ENCODE results near the gene C1QTNF5.
A peak's percentile ranks its signal among the peaks of the same experiment; 100 is the strongest.

C1QTNF5 gene

DNA sequence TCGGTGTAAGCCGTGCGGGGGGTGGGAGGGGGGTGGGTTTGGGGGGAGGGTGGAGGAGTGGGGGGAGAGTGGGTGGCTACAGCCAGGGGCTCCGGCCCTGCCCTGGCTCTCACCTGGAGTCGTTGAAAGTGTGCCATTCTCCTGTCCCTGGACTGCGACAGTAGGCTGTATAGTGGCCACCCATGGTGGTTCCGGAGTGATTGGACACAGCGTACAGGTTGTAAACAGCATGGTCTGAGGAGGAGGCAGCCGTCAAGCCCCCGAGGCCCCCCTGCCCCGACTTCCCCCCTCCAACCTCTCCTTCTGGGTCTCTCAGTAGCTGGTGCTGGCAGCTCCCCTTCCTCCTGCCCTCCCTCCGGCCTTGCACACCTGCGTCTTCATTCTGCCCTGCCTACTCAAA is 16.4 kb upstream of the C1QTNF5 start:
- DNase-seq: no peak

DNA sequence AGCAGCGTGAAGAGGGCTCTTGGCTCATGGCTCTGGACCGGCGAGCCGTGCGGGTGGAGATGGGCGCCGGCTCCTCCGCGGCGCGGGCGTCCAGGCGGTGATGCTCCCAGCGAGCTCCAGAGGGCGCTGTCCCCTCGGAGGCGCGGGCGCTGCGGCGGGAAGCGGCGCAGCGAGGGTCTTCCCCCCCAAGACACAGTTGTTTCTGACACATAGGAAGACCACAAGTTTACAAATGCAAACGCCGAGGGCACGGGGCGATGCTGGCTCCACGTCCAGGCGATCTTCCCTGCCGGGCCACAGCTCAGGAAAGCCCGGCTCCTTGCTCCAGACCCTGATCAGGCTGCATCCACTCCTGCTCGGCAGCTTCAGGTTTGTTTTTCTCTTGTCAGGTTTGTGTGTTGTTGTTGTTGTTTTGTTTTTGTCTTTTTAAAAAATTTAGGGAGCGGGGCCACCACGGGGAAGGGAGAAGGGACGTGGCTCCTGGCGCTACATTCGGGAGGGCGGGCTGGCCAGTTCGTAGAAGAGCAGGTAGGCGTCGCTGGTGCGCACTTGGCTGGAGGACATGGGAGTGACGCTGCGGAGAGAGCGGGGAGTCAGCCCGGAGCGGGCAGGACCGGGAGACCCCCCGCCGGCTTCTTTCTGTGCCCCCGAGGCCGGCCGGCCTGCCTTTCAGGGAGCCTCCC is 15.8 kb upstream of the C1QTNF5 start:
- DNase-seq: no peak

DNA sequence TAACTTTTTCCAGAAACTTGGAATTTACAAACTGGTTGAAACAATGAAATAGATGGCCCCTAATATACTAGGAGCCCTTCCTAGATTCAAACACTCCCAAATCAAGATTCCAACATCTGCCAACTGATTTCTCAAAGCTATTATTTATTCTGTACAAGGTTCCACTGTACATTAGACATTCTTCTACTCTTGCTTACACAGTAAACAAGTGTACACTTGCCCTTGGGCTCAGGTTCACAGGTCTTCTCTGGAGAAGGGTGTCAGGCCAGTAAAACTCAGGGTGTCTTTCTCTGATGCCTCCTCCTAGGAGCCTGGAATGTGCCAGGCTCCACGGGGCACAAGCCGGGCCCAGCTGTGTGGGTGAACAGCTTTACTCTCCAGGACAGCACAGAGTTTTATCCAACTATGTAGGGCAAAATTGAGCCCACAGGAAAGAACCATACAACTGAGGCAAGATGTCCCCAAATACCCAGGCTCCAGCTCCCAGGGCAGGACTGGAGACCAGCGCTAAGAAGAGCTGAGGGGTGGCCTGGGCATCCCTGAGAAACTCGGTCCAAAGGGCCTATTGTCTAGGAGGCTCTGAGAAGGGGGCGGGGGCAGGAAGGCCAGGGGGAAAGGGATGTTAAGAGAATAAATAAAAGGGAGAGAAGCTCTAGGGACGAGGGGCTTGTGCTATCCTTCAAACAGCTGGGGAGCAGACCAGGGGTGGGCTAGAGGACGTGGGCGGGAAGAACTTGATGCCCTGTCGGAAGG is 14.6 kb upstream of the C1QTNF5 start:
- DNase-seq: no peak

DNA sequence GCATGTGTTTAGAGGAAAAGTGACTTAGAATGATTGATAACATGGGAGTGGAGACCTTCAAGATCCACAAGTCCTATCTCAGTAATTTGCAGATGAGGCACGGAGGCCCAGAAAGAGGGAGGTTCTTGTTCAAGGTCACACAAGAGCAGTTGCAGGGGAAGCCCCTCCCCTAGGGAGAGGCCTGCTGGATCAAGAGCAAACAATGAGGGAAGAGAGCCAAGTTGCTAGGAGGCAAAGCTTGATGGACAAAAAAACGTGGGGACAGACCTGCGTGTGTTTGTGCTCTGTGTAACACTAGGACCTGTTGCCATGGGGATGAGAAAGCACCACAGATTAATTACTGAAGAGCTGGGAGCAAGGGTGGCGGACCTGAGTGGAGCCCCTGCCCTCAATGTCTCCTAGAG is 12.2 kb upstream of the C1QTNF5 start:
- DNase-seq: no peak

DNA sequence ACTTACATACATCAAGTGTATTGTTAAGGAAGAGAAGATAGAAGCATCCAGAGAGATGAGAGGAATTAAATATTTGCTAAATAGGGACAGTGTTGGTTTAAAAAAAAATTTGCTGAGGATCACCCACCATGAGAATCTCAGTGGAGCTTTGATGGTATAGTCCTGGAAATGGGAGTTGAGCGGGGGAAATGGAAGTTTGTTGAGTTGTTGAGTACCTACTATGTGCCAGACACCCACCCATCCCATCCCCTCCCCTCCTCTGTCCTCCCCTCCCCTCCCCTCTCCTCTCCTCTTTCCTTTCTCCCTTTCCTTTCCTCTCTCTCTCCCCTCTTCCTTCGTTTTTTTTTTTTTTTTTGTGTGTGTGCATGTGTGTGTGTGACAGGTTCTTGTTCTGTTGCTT is 10.5 kb upstream of the C1QTNF5 start:
- DNase-seq: no peak

DNA sequence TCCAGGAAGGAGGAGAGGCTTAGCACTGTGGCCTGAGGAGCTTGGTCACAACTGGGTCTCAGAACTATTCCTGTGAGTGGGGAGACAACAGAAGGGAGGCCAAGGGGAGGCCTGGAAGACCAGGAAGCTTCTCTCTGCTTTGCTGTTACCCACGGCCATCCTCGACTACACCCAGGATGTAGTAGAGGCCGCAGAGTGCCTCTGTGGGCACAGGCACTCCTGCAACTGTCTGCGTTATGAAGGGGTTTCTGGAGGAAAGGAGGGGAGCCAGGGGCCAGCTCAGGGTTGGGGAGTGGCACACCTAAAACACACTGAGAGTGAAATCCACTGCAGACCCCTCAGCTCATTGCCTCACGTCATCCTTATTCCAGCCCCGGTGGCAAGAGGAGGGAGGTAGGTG is 9.6 kb upstream of the C1QTNF5 start:
- DNase-seq: no peak

DNA sequence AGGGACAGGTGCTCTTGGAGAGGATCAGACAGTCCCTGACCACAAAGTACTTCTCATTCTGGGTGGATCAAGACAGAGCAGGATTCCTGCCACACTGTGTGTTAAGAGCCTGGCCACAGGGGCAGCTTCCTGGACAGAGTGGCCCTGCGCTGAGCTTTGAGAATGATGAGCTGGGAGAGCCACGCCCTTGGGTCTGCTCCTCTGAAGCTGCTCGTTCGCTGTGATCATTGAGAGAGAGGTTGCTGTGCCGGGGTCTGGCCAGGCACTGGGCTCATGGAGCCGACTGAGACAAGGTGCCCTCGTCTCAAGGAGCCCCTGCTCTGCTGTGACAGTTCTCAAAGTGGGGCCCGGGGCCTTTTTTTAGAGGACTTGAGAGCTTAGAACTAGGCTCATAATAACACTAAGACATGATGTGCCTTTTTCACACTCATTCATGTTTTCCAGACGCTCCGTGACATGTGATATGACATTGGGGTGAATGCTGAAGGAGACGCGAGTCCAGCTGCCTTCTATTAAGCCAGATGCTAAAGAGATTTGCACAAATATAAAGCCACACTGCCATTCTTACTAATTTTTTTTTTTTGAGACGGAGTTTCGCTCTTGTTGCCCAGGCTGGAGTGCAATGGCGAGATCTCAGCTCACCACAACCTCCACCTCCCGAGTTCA is 7.4 kb upstream of the C1QTNF5 start:
- no peak for DNase-seq

DNA sequence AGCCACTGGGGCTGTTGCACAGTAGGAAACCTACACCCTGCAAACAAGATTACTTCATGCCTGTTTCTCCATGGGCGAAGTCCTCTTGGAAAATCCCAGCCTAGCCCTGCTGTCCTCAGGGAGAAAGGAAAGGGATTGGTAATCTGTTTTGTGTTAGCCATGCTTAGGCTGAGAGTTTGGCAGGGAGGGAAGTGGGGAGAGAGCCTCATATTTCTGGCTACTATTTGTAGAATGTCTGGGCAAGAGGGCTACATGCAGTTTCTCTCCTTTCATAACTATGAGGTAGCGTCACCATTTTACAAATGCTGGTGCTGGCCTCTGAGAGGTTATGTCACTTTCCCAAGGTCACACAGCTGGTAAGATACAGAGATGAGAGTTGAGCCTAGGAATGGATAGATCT is 6.6 kb upstream of the C1QTNF5 start:
- no peak for DNase-seq

DNA sequence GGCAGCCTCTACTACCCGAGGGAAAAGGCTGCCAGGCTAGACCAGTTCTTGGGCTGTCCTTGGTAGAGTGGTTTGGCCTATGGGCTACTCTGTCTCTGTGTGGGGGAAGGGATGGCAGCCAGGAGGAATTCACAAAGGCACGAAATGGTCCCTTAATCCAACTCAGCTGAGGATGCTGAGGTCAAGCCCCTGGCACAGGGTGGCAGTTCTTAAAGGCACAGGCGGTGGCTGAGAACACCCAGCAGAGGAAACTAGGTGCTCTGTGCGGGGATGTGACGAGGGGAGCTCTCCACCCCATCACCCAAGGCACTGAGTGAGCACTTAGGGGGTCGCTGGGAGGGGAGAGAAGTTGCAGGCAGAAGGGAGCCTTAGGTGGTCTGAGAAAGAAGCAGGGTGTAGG is 5.9 kb upstream of the C1QTNF5 start, which contains the start of gene MFRP:
Gene MFRP, minus strand, starts transcription at position 101 of the 400 bp plus-strand sequence. CDS start 192 bp downstream, outside the sequence.
- no peak for DNase-seq

DNA sequence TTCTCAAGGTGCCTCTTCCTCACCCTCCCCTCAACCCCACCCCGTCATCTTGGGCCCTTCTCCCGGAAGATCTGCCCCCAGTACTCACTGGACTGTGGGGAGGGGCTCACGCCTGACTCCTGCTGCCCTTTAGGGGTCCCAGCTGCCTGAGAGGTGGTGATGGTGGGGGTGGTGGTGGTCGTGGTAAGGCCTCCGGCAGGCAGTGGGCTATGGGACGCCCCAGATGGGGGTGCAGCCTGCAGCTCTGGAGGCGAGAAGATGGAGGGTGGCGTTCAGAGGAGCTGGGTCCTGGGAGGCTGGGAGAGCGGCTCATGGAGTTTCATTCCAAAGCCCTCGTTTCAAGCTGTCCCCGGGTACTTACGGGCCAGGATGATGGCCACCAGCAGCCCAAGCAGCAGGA is 5.0 kb upstream of the C1QTNF5 start:
- no peak for DNase-seq

DNA sequence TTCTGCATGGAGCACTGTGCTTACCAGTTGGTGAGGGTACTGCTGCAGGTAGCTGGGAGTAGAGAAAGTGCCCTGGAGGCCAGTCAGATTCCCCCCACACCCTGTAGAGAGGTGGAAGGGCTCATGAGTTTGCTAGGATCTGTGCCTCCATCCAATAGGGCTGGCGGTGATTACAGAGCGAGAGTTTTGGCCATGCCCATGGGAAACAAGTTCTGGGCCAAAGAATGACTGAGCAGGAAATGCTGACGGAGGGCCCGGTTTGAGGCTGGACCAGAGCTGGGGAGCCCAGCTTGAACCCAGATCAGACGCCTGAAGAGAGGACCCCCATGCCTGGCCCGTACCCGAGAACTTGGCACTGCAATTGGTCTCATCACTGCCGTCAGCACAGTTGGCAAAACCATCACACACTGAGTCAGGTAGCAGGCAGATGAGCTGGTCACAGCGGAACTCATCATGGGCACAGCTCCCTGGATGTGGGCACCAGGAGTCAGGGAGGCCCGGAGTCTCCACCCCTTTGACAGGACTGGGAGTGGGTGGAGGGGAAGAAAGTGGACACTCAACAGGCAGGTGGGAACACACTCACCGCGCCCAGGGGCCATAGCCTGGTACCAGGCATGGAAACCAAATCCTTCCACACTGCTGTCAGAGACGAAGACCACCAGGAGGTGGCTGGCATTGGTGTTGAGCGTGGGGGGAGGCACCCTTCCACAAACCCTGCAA is 3.8 kb upstream of the C1QTNF5 start:
- no peak for DNase-seq

DNA sequence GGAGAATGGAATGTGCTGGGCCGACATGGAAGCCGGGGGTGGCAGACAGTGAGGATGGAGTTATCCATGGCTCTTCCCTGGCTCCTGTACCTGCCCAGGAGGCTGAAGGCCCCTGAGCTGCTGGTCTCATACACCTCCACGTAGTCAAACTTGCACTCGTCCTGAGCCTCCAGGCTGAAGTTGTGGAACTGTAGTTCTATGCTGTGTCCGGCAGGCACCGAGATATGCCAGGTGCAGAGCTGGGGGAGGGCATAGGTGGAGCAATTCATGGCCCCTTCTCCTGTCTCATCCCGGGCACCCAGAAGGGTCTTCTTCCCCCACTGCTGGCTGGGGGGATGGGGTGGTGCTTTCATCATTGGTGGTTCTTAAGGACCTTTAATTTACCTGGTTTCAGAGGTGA is 3.0 kb upstream of the C1QTNF5 start:
- DNase-seq: no peak

DNA sequence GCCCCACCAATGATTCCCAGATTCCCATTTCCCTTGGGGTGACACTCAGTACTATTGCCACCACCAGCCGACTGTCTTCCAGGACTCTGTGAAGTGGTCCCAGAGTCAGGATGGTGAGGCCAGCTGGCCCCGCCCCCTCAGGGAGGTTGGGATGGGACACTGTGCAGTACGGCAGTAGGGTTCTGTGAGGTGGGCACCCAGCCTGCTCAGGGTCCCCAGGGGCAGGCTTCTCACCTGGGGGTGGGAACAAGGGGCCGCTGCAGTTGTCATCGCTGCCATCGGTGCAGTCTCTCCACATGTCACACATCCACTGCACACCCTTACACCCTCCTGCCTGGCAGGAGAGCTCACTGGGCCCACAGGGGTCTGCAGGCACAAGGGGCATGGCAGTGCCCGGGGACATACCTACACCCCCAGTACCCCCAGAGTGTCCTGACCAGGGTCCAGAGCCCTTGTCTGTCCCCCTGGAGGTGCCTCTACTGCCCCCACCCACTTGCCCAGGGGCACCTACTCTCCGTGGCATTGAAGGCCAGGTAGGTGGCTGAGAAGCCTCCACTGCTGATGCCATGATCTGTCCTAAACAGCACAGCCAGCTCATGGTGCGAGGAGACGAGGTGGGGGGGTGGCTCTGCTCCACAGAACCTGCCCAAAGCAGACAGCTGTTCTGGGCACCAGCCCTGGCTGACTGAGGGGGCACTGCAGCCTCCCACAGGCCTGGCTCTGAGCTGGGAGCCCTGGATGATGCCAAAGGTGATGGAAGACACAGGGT is 1.9 kb upstream of the C1QTNF5 start:
- DNase-seq: no peak

DNA sequence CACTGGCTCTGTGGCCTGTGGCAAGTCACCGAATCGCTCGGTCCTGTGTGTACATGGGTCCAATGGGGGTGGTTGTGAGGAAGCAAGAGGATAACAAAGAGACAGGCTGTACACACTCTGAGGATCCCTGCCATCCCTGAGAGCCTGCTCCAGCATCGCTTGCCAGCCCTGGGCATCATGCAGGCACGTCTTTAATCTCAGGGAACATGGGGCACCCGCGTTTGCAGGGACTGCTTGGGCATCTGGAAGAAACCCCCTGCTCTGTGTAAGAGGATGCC is 1.3 kb upstream of the C1QTNF5 start:
- DNase-seq: no peak

DNA sequence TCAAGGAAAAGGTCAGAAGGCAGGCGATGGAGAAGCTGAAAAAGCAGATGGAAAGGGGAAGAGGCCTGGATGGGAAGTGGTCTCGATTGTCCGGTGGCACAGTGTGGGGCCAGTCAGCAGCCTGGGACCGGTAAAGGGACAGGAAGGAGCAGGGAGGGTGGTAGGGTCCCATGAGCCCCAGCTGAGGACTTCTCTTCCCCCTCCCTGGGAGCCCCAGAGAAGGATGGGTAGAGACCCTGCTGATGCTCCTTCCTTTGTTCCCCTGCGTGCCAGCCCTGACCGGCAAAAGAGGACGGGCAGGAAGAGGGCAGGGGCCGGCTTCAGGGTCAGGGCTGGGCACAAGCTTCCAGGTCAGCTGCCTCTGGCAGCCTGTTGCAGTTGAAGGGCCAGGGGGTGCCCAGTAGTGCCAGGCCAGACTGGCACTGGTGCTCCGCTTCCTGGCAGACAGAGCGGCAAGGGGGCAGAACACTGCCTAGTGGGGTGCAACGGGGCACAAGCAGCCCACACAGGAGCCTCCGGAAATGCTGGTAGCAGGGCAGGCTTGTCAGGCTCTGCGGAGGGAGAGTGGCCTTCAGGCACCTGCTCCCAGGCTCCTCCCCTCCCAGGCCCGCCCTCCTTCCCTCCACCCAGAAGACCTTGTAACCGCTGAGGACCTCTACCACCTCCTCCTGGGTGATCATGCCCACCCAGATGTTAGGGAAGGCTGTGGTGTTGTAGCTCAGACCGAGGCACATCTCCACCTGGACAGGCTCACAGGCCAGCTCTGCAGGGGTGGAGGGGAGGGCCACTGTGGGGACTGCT is 739 bp upstream of the C1QTNF5 start:
- no peak for DNase-seq

DNA sequence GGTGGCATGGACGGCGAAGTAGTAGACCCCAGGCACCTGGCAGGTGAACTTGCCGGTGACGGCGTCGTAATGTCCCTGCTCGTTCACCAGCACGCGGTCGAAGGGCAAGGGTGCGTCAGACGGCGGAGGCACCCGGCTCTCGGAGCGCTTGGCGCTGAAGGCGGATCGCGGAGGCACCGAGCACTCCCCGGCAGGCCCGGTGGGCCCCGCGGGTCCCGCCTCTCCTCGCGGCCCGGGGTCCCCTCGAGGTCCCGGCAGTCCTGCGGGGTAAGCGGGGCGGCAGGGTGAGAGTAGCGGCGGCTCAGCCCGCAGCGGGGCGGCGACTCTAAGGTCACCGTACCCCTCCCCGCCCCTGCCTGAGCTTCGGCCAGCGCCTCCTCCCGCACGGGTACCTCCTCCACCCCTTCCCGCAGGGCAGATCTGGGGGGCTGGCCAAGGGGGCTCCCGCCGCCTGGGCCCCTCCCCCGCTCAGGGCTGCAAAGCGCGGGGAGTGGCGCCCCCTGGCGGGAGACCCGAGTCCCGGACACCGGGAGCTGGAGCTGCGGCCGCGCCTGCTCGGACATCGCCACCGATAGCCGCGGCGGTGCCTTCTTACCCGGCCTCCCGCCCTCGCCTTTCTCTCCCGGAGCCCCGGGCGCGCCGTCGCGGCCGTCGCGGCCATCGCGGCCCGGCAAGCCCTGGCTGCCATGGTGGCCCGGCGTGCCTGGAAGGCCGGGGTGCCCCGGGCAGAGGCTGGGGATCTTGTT is 921 bp downstream of the C1QTNF5 start:
- DNase-seq: no peak

DNA sequence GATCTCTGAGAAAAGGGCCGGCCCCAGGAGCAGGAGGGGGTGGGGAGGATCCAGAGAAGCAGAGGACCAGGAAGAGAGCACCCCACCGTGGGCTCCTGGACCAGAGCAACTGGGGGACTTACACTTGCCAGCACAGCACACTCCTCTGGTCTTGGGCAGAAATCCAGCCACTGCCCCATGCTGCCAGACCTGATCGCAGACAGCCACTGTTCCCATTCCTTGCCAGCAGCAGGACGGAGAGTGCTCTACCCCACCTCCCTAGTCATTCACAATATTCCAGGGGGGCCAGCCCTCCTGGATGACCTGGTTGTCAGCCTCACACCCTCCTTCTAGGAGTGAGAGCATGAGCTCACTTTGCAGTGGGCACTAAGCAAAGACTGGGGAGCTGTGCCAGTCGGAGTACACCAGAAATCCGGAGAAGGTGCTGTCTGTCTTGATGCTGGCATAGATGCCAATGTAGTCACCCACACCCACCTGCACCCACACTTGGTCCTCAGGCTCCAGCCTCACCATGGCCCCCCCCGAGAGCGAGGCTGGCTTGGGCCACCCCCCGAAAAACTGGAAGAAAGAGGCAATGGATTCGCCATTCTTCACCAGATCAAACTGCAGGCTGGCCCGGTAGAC is 1.6 kb downstream of the C1QTNF5 start:
- DNase-seq: no peak

DNA sequence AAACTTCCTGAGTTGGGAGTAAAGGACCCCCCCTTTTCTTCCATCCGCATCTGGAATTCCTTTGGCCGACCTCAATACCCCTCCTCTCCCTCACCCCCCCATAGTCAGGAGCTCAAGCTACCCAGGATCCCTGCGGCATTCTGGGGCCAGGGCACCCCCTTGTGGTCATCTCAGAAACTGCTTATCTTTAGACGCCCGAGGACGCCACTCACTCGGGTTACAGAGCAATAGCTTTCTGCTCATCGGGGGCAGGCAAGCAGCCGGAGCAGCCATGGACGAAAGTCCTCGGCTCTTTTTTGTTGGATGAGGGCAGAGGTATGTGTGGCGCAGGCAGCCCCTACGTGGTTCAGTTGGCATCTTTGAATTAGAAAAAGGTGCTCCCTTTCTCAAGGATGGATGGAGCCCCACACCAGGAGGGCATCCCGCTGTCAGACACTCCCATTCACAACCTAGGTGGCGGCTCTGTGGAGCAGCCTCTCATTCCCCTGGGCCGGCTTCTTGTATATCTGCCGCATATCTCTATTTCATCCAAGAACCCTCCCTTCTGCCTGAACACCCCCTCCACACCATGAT is 2.3 kb downstream of the C1QTNF5 start:
- peak; percentile 15 for DNase-seq

DNA sequence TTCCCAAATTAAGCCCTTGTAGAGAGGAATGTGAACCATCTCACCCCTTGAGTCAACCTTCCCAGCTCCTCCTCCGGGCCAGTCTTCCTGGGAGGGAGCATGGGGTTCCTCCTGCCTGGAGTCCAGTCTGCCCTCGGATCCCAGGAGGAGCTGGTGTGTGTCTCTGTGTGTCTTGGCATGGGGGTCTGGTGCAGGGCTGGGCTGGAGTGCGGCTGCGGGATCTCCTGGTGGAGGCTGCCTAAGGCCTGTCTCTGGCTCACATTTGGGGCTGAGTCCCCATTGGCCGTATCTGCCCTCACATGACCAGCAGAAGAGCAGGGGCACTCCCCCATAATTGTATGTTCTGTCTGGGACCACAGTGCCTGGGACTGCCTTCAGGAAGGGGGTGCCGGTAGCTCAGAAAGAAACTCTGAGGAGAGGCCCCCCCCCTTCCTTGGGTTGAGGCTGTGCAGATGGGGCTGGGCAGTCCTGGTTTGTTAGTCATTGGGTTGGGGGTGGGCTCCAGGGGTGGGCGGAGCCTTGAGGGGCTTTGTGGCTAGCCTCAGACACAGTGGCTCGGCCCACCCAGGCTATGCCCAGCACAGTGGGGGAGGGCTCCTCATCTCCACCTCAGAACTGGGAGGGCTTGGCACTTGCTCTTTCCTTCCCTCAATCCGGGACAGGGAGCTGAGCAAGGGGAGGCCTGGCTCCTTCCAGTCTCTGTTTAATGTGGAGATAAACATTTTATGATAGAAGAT is 2.9 kb downstream of the C1QTNF5 start:
- no peak for DNase-seq
